Kidney capillary endothelial cell (primary cell): ENCODE data around the gene CCDC183.
"Not testable (repeated sequence)": the region's sequence is repeated elsewhere in the genome, so short reads cannot be mapped to it uniquely, and the experiment has no call there.

Experiments
- DNase-seq: peaks from one replicate; pipeline ENCODE4 v3.0.0-alpha.2; 2018; ENCODE audit warnings: low spot score

The CCDC183 gene

GRCh38 chr9:136796238-136796774 is at the start of gene CCDC183:
Gene CCDC183 (plus strand): TSS chr9:136796338. CDS start chr9:136796398, 60 bp downstream.
- DNase-seq, result no peak

- DNase-seq, result no peak
Observed at GRCh38 chr9:136746621-136747020, 49.5 kb upstream of the CCDC183 start.

- no peak for DNase-seq
Observed at GRCh38 chr9:136747161-136748060, 48.7 kb upstream of the CCDC183 start.

GRCh38 chr9:136748201-136748600 is 47.9 kb upstream of the CCDC183 start, which contains the start of gene LCN6:
Gene LCN6 (minus strand): TSS chr9:136748525. CDS start chr9:136748483, 42 bp downstream.
- DNase-seq, result no peak

- no peak for DNase-seq
Observed at GRCh38 chr9:136748666-136749611, 47.2 kb upstream of the CCDC183 start.

DNA sequence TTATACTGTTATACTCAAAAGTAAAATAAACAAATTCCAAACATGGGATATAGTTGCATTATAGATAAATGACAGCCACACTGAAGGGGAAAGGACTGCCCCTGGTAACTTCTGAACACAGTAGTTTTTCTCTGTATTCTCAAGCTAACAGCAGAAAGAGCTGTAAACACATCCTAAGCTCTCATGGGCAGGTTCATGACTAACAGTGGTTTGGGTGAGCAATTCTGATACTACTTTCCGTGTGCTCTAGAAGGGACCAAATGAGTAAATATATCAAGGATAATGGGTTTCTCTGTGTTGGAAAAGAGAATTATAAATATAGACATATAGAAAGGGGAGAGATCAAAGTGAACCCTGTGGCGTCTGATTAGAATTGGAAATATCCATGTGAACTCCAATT is 45.6 kb upstream of the CCDC183 start:
- no peak for DNase-seq

- DNase-seq, result no peak
Observed at GRCh38 chr9:136751244-136751643, 44.9 kb upstream of the CCDC183 start.

DNA sequence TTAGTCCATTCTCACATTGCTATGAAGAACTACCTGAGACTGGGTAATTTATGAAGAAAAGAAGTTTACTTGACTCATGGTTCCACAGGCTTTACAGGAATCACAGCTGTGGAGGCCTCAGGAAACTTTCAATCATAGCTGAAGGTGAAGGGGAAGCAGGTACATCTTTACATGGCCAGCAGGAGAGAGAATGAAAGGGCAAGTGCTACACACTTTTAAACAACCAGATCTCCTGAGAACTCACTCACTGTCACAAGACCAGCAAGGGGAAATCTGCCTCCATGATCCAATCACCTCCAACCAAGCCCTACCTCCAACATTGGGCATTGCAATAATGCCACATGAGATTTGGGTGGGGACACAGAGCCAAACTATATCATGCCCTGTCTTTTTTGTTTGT is 44.3 kb upstream of the CCDC183 start:
- DNase-seq, result no peak

- DNase-seq, result no peak
Observed at GRCh38 chr9:136753371-136754058, 42.6 kb upstream of the CCDC183 start.

- no peak for DNase-seq
Observed at GRCh38 chr9:136754059-136754572, 42.0 kb upstream of the CCDC183 start.

DNA sequence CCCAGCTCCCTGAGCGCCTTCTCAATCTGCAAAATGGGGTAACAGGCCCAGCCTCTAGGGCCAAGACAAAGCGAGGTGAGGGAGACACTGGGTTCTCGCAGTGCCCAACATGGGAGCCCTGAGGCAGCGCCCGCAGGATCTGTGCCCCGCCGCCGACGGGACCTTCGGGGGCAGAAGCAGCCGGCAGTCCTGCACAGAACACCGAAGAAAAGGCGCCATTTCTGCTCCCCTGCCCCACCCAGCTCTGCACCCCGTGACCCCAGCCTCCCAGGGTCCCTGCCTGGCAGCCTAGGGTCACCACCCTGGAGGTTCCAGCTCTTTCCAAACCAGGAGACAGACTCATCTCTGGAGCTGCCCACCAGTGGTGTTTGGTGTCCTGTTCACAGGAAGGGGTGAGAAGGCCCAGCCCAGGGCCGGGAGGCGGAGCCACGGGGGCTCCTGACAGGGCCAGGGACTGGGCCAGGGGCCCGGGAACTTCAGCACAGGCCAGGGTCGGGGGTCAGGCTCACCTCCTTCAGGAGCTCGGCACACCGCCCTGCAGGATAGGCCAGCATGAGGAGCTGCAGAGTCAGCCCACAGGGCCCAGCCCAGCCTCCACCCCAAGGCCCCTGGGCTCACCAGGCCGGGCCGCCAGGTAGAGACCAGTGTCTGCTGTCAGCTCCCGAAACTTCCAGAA is 41.4 kb upstream of the CCDC183 start:
- DNase-seq, result no peak

DNA sequence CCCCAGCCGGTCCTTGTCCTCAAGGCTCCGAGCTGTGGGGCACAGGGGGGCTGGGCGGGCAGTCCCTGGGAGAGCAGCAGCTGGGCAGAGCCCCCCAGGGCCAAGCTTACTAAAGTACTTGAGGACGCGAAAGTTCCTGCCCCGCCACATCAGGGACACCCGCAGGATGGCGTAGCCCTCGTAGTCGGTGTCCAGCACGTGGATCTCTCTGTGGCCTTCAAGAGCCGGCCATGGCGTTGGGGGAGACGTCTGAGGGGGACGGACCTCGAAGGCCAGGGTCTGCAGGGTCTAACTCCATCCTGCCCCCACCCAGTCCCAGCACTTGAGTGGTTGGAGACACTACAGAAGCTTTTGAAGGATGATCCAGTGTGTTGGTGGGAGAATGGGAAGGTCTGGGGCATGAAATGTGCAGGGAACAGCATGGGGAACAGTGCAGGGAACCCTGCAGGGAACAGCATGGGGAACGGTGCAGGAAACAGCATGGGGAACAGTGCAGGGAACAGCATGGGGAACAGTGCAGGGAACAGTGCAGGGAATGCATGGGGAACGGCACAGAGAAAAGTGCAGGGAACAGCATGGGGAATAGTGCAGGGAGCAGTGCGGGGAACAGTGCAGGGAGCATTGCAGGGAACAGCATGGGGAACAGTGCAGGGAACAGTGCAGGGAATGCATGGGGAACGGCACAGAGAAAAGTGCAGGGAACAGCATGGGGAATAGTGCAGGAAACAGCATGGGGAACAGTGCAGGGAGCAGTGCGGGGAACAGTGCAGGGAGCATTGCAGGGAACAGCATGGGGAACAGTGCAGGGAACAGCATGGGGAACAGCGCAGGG is 40.6 kb upstream of the CCDC183 start:
- DNase-seq, result not testable (repeated sequence)

GRCh38 chr9:136756134-136756438 is 40.1 kb upstream of the CCDC183 start:
- DNase-seq, result no peak

DNA sequence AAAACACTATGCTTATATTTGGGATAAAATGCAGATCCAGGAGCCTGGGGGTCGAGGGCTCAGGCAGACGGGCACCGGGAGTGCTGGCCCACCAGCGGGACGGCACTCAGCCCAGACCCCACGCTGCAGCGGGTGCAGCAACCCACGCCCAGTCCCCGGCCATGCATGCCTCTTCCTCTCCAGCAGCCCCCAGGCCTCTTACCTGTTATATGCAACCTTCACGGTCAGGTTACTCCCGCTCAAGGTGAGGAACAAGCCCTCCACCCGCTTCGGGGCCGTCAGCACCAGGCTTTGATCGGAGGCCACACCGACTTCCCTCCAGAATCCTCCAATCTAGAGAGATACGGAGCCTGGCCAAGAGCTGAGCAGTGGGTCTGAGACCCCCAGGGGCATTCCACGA is 39.3 kb upstream of the CCDC183 start:
- DNase-seq, result no peak

- DNase-seq, result no peak
Observed at GRCh38 chr9:136757328-136757727, 38.8 kb upstream of the CCDC183 start.

DNA sequence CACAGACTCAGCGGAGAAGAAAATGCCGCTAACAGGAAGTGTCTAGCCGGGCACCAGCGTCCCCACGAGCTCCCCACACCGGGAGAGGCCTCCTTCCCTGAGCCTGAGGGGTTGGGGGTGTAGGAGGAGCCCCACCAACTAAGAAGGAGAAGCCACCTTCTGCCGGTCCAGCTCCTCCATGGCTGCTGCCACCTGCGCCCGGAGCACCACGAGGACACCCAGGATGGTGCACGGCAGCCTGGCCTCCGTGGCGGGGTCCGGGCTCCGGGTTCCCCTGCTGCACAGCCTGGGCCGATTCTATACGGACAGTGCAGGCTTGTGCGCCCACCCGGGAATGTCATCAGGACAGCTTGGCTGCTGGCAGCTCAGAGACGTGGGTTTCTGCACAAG is 38.4 kb upstream of the CCDC183 start:
- no peak for DNase-seq

DNA sequence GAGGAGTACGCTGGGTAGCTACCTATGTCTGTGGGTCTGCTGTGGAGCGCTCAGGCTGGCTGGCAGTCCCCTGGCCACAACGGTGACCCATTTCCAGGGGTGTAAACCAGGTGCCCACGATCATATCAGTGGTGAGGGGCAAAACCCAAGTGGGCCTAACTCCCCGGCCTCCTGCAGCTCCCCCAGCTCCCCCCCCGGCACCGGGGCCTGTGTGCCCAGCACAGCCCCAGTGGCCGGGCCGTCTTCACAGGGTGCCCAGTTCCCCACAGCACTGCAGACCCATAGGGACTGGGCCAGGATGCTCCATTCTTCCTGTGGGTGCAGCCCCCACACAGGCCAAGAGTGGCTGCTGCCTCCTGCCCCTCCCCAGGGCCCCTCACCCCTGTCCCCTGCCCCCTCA is 37.1 kb upstream of the CCDC183 start:
- no peak for DNase-seq

DNA sequence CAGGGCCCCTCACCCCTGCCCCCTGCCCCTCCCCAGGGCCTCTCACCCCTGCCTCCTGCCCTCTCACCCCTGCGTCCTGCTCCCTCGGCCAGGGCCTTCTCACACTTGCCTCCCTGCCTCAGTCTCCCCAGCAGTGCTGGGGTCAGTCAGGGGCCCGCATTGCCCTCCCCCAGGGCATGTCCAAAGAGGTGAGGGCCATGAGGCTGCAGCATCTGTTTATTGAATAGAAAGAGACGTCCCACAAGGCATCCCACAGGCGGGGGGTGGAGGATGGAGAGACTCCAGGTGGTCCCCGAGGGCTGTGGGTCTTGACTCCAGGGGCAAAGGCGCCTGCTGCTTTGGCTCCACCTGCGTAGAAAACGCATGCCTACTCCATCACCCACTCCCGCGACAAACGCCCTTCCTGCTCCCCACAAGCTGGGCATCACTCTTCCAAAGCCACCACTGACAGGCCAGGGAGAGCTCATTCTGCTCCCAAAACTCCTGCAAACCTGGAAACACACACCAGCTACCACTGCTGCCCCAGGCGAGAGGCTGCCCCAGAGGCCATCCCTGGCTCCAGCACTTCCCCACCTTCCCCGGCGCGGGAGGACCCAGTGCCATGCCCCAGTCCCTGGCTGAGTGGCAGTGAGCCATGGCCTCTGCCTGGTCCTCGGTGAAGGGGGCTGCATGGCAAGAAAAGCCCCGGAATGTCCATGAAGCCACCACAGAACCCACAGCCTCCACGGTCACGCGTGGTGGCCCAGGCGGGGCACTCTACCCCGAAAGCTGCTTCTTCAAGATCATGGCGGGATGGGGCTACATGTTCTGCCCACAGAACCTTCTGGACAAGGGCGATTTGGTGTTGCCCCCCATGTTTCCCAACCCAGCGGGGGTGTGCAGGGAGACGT is 36.5 kb upstream of the CCDC183 start:
- DNase-seq, result no peak

DNA sequence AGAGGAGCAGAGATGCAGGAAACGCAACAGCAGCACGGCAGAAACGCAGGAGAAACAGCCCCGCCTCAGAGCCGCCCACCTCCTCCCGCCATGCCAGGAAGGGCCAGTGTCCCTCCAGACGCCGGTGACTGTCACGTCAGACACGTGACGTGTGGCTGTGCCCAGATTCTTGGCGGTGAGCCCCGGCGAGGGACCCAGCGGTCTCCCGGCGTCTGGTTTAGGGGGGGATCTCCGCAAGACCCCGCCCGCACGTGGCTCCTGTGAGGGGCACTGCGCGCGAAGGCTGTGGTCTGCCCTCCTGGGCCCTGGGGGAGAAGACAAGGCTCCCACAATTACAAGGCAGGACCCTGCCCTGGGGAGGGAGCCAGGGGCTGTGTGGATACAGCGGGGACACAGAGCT is 35.7 kb upstream of the CCDC183 start:
- no peak for DNase-seq
